Endothelial cell of umbilical vein (primary cell): ENCODE results near the gene DRC7. TPM values are rescaled to one million over a fixed set of nuclear protein-coding genes. Genes with fewer than 3 reads are reported as not detected.

Experiments used
- BruUV-seq: library from RNA; stranded (reverse); fragments of 400-500 nt; replicated peaks from 2 replicates; lab custom pipeline; 2021; lab: Mats Ljungman, UMichigan
- CTCF ChIA-PET: fragments of 300-600, 350-600 bp; sonication (Branson Sonifier 250); formaldehyde crosslinking; loops from one replicate; lab custom pipeline; 2021; ENCODE audit warnings: antibody characterized with exemption, inconsistent platforms; lab: Charles Lee
- POLR2A ChIA-PET: fragments of 300-600, 350-600 bp; sonication (Branson Sonifier 250); formaldehyde crosslinking; loops from one replicate; lab custom pipeline; 2021; ENCODE audit warnings: antibody characterized with exemption, inconsistent platforms; lab: Charles Lee
- DNase-seq: peaks from one replicate; pipeline ENCODE4 v3.0.0-alpha.2; 2011; ENCODE audit warnings: low read depth, low spot score
- FAIRE-seq: peaks from 2 replicates; lab custom pipeline; 2011; peaks lifted over from hg19 to GRCh38; lab: Jason Lieb, UNC
- H2AFZ ChIP-seq: 2 replicates; pipeline ENCODE4 v1.6.0; 2012; ENCODE audit warnings: low read depth, low read length, control low read depth, inconsistent platforms
- H3K27ac ChIP-seq: 2 replicates; pipeline ENCODE4 v1.5.1; 2011; ENCODE audit warnings: low read depth, mild to moderate bottlenecking, control low read depth, low read length, moderate library complexity; ENCODE audit not compliant: insufficient read depth
- H3K27me3 ChIP-seq, 2 experiments: 2 replicates each; pipeline versions ENCODE4 v1.6.0 to v1.6.1; 2011; ENCODE audit warnings: low read length in 2 of 2, mixed read lengths in 1 of 2; ENCODE audit not compliant: control insufficient read depth in 2 of 2, insufficient read depth in 2 of 2
- H3K36me3 ChIP-seq, 2 experiments: 2 replicates in 1 of 2; 3 replicates in 1 of 2; pipeline ENCODE4 v1.5.1; 2011; ENCODE audit warnings: low read length in 2 of 2, mild to moderate bottlenecking in 1 of 2, moderate library complexity in 1 of 2; ENCODE audit not compliant: control insufficient read depth in 2 of 2, insufficient read depth in 2 of 2; ENCODE audit errors: extremely low read depth in 1 of 2
- H3K4me1 ChIP-seq: 3 replicates; pipeline ENCODE4 v1.5.1; 2011; ENCODE audit warnings: mild to moderate bottlenecking, low read length; ENCODE audit not compliant: control insufficient read depth, insufficient read depth; ENCODE audit errors: extremely low read depth
- H3K4me2 ChIP-seq: 2 replicates; pipeline ENCODE4 v1.6.1; 2011; ENCODE audit warnings: low read length, control low read depth, mixed read lengths; ENCODE audit not compliant: insufficient read depth
- H3K4me3 ChIP-seq, 3 experiments: fragments of 200-600 bp in 1 of 3; sonication (generic), shearing (Covaris generic) in 1 of 3; replicated peaks in 1 of 3; 2 replicates each; pipeline ENCODE4 v1.5.1; 2011 to 2016; ENCODE audit warnings: control low read depth in 3 of 3, low read length in 3 of 3, mild to moderate bottlenecking in 2 of 3, inconsistent platforms in 1 of 3, low read depth in 1 of 3, moderate library complexity in 1 of 3; ENCODE audit not compliant: insufficient read depth in 1 of 3
- H3K79me2 ChIP-seq: 2 replicates; pipeline ENCODE4 v1.6.0; 2012; ENCODE audit warnings: low read length, inconsistent platforms; ENCODE audit not compliant: control insufficient read depth, insufficient read depth
- H3K9ac ChIP-seq: replicated peaks from 2 replicates; pipeline ENCODE3; 2011; ENCODE audit warnings: low read length, control low read depth; ENCODE audit not compliant: insufficient read depth; ENCODE audit errors: extremely low read depth
- H3K9me1 ChIP-seq: replicated peaks from 3 replicates; pipeline ENCODE4 v1.6.0; 2011; ENCODE audit warnings: mild to moderate bottlenecking, low read length; ENCODE audit not compliant: control insufficient read depth, insufficient read depth; ENCODE audit errors: extremely low read depth
- H3K9me3 ChIP-seq: replicated peaks from 2 replicates; pipeline ENCODE4 v1.5.1; 2012; ENCODE audit warnings: low read length, inconsistent platforms; ENCODE audit not compliant: control insufficient read depth, insufficient read depth
- H4K20me1 ChIP-seq: replicated peaks from 2 replicates; pipeline ENCODE3; 2011; ENCODE audit warnings: mild to moderate bottlenecking, low read length; ENCODE audit not compliant: control insufficient read depth, insufficient read depth; ENCODE audit errors: extremely low read depth
- CTCF ChIP-seq, 2 donors: IDR thresholded peaks; 1 replicate in 1 of 2; 2 replicates in 1 of 2; pipeline ENCODE4 v1.5.1; 2011; ENCODE audit warnings: low read length in 2 of 2, mild to moderate bottlenecking in 2 of 2, moderate library complexity in 2 of 2, control low read depth in 1 of 2, inconsistent platforms in 1 of 2, low read depth in 1 of 2; ENCODE audit not compliant: insufficient read depth in 1 of 2; ENCODE audit errors: extremely low read depth in 1 of 2
- EZH2 ChIP-seq: IDR thresholded peaks from 2 replicates; pipeline ENCODE4 v1.6.1; 2012; ENCODE audit warnings: borderline replicate concordance, low read depth, mild to moderate bottlenecking, moderate library complexity, low read length, inconsistent platforms; ENCODE audit not compliant: severe bottlenecking
- FOS ChIP-seq: IDR thresholded peaks from 2 replicates; pipeline ENCODE4 v1.6.1; 2011; ENCODE audit warnings: mild to moderate bottlenecking, low read length, moderate library complexity, borderline replicate concordance; ENCODE audit not compliant: insufficient read depth
- GATA2 ChIP-seq: IDR thresholded peaks from 2 replicates; pipeline ENCODE4 v1.7.0; 2011; ENCODE audit warnings: low read depth, mild to moderate bottlenecking, moderate library complexity, mixed read lengths, low read length; ENCODE audit not compliant: insufficient read length, insufficient read depth
- JUN ChIP-seq: IDR thresholded peaks from 2 replicates; pipeline ENCODE4 v1.6.1; 2011; ENCODE audit warnings: borderline replicate concordance, low read depth; ENCODE audit not compliant: insufficient read length, insufficient read depth
- MAX ChIP-seq: IDR thresholded peaks from 2 replicates; pipeline ENCODE4 v1.6.1; 2011; ENCODE audit not compliant: insufficient read depth, insufficient read length
- MYC ChIP-seq: IDR thresholded peaks from one replicate; pipeline ENCODE4 v1.6.1; 2011; ENCODE audit warnings: mild to moderate bottlenecking, low read depth, low read length
- POLR2A ChIP-seq: IDR thresholded peaks from 2 replicates; pipeline ENCODE4 v1.6.1; 2012; ENCODE audit warnings: low read depth, mild to moderate bottlenecking, control low read depth, low read length
- POLR2AphosphoS5 ChIP-seq: IDR thresholded peaks from 2 replicates; pipeline ENCODE4 v1.6.1; 2012; ENCODE audit warnings: low read depth, mild to moderate bottlenecking, control low read depth, low read length, moderate library complexity; ENCODE audit not compliant: insufficient read depth
- dilution Hi-C: fragments of 300-500 bp; cut with MboI; formaldehyde crosslinking; loops from one replicate; pipeline ENCODE4 v1.15.0; 2019; ENCODE audit warnings: low sequenced_read_pairs; ENCODE audit not compliant: extremely low pct_ligation_motif_present
- intact Hi-C: fragments of 100-400 bp; cut with micrococcal nuclease; formaldehyde crosslinking; loops from one replicate; pipeline ENCODE4 v1.10.0; 2022
- polyA plus RNA-seq, 4 experiments: library from polyadenylated mRNA; depleted of rRNA in 3 of 4; stranded (reverse) in 3 of 4; unstranded in 1 of 4; fragments of >200 nt; gene quantifications; 2 replicates each; pipeline versions ENCODE4 v1.2.1 to v1.2.3, GENCODE V29; 2011 to 2012; ENCODE audit warnings: missing spikeins in 1 of 4
- total RNA-seq: library from RNA; stranded (reverse); gene quantifications from 2 replicates; pipeline ENCODE4 v1.2.3, GENCODE V29; 2021

Gene DRC7
- total and polyA plus RNA-seq, 2 donors (not counting 3 experiments of a cell fraction or from before 2014, with no cell fraction given) = 0.13 to 0.77 TPM

GRCh38 chr16:57769541-57770145 lies 75.0 kb downstream of the DRC7 start:
- Histone ChIP-seq H3K9me1 (no peaks in the 10 kb centered on the region), H3K36me3 (peaks cover 0 to 25% of the 10 kb centered on the region in 2 experiments), H3K79me2 (no peaks in the 10 kb centered on the region), H3K9ac (no peak overlapping the region), H3K4me2 (no peak overlapping the region), H3K27ac (no peak overlapping the region), H3K4me1 (no peaks in the 10 kb centered on the region), H3K4me3 (no peak overlapping the region), H2AFZ (no peak overlapping the region), H4K20me1 (no peaks in the 10 kb centered on the region), H3K27me3 (no peaks in the 10 kb centered on the region), H3K9me3 (no peaks in the 10 kb centered on the region)
- dilution Hi-C loops (no loop called here), intact Hi-C loops (no loop called here)
- DNase-seq (no peak), FAIRE-seq (no peak)
- ChIA-PET POLR2A (no interaction called here), CTCF (interaction anchor here (4.5 kb wide), 1 partner anchor 13 kb away, joined by 13 read pairs; no protein-coding TSS in a partner anchor)
- BruUV-seq = no TSS peak
- TF ChIP-seq GATA2 = no peak
- TF ChIP-seq MAX = no peak
- no peak for TF ChIP-seq EZH2
- no peak for TF ChIP-seq JUN
- TF ChIP-seq MYC = no peak
- TF ChIP-seq FOS = no peak
- TF ChIP-seq POLR2AphosphoS5 = no peak
- no peak for TF ChIP-seq CTCF (IDR thresholded peaks at IDR 0.05; ENCODE audit: extremely low read depth in 1 of 2, insufficient read depth in 1 of 2, low read depth in 1 of 2, low read length in 2 of 2)
- TF ChIP-seq POLR2A = no peak
